ENCODE results near the gene PRSS38. TPM values are rescaled to one million over a fixed set of nuclear protein-coding genes. Genes with fewer than 3 reads are reported as not detected.

Gene PRSS38
- total RNA-seq, 2 donors from 2014 or later: not detected

DNA sequence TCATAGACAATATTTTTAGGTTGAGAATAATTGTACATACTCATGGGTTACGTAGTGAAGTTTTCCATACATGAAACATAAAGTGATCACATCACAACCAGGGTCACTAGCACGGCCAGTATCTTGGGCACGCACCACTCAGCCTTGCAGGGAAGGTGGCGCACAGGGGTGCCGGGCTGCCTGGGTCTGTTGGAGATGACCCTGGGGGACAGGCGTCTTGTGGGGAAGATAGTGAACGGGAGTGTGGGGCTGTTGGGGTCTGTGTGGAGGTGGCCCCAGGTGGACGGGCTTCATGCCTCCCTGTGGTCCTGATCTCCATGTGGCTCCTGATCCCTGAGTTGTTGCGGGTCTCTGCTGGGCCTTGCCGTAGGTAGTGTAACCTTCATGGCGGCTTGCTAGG lies 38.3 kb upstream of the PRSS38 start:
- intact Hi-C loops (cut with DNase I): no loop called here
- DNase-seq (ENCODE audit: low spot score): peak; percentile 58

DNA sequence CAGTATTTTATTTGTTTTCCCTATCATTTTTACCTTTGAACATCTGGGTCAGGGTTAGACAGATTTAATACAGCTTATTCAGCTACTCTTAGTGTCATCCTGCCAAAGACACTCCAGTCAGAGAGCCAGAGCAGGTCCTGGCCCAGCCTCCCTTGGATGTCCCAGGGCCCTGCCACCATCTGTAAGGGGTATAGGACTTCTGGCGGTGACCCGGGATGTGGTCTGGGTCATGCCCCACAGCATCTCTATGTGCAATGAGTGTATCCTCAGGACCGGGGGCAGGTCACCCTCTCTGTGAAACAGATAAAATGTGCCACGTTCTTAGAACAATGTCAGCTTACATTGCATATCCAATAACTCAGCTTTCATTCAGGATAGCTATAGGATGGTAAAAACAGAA lies 37.8 kb upstream of the PRSS38 start:
- intact Hi-C loops (cut with DNase I): no loop called here
- peak; percentile 48 for DNase-seq (ENCODE audit: low spot score)

DNA sequence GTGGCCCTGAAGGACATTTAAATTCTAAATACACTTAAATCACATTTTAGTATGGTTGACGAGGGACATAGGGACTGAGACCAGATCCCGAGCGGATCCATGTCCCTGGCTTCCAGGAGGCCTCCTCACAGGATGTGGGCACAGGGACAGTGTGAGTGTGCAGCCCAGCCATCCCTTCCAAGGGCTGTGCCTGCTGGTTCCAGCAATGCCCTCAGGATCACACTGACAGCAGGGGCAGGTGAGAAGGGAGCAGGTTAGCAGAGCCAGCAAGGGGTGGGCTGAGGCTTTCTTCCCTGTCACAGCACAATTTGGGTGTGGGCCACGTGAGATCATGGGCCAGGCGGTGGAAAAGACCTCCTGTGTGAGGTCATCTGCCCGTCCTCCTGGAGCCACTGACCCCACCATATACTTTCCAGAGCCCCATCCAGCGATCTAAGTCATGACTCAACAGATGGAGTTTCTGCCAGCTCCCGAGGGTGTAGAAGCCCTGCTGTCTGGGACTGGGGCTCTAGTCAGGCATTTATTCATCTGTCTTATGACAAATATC lies 37.0 kb upstream of the PRSS38 start:
- DNase-seq (ENCODE audit: low spot score): peak; percentile 82
- intact Hi-C loops (cut with DNase I): no loop called here

GRCh38 chr1:227779021-227779441 lies 36.4 kb upstream of the PRSS38 start:
- peak; percentile 77 for DNase-seq (ENCODE audit: low spot score)
- intact Hi-C loops (cut with DNase I): no loop called here

DNA sequence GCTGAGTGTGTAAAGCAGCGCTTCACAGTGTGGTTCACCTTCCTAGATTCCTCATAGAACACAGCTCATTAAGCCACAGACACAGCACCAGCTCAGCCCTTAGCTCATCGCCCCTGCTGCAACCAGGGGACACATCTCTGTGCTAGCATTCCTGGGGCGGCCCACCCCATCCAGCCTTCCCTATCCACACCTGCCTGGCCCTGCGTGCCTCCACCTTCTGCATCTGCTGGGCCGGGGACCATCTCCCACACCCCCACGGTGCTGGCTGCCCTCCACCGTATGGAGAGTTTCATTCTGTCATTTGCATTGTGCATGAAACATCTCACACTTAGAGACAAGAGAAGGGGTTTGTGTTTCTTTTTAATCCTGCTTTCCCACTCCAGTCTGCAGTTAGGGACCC lies 35.8 kb upstream of the PRSS38 start:
- DNase-seq (ENCODE audit: low spot score): peak; percentile 80
- intact Hi-C loops (cut with DNase I): no loop called here

DNA sequence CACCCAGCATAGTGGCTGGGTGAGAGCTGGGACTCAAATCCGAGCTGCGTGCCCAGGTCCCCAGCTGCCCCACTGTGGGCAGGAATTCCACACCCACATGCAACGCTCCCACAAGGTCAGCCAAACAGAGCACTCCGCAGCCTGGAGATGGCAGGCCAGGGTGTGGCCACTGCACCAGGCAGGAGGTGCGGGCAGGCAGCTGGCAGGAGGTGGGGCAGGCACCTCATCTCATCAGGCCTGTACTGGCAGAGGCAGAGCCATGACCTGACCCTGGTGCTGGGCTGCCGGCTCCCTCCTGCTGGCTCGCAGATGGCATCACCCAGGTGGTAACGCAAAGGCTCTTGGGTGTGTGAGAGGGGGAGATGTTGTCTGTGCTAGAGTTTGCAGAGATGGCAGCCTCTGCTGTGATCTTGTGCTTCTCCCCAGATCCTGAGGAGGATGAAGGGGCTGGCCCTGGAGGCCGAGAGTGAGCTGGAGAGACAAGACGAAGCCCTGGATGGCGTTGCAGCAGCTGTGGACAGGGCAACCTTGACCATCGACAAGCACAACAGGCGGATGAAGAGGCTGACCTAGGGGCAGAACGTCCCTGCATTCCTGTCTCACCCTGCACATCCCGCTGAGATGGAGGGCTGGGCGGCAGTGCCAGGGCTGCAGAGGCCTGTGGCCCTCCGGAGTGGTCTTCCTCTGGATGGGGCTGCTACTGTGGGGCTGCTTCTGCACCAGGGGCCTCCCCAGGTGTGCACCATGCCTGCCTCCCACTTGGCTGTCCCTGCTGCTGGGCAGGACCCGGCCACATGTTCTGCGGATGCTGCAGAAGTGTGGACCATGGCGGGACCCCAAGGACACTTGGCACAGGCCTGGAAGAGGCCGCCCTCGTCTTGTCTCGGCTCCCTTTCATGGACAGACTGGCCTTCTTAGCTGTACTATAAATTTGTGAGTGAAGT lies 35.1 kb upstream of the PRSS38 start:
- intact Hi-C loops (cut with DNase I): no loop called here
- DNase-seq (ENCODE audit: low spot score): peak; percentile 74

DNA sequence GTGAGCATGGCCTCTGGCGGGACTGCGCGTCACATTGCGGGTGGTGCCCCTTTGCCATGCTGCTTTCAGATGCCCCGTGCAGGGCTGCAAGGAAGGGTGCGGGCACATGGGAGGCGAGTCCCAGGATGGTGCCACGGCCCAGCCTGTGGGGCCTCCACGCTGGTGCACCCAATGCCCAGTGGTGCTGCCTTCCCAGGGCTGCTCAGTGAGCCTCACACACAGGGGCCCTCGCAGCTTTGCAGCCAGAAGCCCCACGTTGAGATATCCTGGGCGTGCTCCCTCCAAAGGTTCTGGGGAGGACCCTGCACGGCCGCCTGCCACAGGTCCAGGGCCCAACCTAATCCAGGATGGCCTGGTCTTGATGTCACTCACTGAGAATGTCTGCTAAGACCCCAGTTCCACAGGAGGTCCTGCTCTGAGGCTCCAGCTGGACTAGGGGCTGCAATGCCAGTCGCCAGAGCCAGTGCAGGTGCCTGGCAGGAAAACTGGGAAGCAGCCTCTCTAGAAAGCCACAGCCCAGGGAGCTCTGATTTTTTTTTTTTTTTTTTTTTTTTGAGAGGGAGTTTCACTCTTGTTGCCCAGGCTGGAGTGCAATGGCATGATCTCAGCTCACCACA lies 34.1 kb upstream of the PRSS38 start:
- intact Hi-C loops (cut with DNase I): no loop called here

DNA sequence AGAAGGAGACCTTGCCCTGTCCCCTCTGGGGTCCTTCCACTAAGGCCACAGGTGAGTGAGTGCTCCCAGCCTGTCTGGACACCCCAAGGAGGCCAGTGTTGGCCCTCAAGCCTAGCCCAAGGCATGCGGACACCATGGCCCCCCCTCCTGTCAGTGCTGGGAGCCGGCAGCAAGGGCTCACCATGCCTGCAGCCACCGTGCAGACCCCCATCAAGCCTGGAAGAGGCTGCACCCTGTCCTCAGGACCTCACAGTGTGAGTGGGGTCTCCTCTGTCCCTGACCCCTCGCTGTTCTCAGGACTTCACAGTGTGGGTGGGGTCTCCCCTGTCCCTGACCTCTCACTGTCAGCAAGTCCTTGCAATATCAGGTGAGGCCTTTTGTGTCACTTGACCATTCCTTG lies 33.2 kb upstream of the PRSS38 start:
- DNase-seq (ENCODE audit: low spot score): peak; percentile 57
- intact Hi-C loops (cut with DNase I): no loop called here

More for the DNA sequence above, 34.1 kb upstream of the PRSS38 start:
- DNase-seq (ENCODE audit: low spot score): peak; percentile 65

DNA sequence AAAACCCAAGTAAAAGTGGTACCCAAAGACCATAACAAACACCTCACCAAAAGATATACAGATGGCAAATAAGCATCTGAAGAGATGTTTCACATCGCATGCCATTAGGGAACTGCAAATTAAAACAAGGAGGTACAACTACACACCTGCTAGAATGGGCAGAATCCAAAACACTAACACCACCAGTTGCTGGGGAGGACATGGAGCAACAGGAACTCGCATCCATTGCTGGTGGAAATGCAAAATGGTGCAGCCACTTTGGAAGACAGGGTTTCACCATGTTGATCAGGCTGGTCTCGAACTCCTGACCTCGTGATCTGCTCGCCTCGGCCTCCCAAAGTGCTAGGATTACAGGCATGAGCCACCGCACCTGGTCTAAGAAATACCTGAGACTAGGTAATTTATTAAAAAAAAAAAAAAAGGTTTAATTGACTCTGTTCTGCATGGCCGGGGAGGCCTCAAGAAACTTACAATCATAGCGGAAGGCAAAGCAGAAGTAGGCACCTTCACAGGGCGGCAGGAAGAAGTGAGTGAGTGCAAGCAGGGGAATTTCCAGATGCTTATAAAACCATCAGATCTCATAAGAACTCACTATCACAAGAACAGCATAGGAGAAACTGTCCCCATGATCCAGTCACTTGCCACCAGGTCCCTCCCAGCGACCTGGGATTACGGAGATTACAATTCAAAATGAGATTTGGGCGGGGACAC lies 30.2 kb upstream of the PRSS38 start:
- intact Hi-C loops (cut with DNase I): no loop called here
- no peak for DNase-seq (ENCODE audit: low spot score)

GRCh38 chr1:227785805-227786671 lies 29.4 kb upstream of the PRSS38 start:
- DNase-seq (ENCODE audit: low spot score): no peak
- intact Hi-C loops (cut with DNase I): no loop called here

DNA sequence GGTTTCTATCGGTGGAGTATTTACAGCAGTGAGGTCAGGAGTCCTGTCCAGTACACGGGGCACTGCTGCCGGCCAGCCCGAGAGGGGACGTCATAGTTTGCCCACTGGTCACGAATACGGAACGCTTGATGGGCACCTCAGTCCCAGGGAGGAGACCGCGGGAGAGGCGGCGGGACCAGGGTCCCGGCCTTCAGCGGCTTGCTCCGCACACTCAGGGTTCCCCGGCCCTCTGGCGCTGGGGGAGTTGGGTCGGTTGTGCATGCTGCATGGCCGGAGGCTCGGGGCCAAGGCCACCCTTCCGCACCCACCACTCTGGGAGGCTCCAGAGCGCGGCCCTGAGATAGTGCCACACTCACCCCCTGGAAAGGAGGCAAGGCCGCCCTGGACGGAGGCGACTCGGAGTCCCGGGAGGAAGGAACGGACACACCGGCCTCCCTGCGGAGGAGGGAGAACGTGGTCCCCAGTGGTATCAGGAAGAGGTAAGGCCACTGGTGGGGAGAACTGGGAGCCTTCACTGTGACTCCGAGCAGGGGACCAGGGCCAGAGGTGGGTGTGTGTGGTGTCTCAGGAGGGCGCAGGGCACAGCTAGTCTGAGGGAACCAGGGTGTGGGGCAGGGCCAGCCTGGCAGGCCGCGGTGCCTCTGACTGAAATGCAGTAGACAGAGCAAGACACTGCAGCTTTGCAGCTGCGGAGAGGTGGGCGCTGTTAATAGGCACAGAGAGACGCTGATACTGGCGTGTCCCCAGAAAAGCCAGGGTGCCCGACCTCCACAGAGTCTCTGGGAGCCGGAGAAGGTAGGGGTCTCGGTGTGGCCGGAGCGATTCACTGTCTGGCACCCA lies 28.6 kb upstream of the PRSS38 start:
- intact Hi-C loops (cut with DNase I): no loop called here
- DNase-seq (ENCODE audit: low spot score): peak; percentile 79

DNA sequence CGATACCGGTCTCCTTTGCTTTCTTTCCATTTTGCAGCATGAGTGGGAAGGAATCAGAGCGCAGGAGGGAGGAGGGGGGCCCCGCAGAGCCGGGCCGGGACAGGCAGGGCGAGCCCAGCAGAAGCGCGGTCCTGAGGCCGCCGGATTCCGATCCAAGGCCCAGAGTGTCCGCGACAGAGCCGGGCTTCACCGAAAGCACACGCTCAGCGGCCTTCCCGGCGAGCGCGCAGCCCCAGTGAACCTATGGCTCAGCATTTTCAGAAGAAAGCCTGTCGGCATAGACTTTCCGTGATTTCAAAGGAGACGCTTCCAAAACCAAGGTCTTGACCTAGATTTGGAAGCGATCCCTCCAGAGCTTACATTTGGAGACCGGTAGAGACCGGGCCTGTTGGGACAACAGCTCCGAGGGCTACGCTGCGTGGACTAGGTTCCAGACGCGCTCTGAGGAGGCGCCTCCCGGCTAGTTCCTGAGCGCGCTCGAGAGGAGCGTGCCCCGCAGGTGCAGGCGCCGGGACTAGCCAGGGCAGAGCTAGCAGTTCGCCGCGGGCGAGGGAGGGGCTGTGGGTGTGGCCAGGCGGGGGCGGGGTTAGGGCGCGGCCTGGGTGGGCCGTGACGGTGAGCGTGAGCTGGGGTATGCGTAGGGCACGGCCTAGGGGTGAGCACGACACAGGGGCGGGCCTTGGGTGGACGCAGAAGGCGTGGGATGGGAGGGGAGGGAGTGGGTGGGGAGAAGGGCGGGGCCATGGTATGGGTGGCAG lies 27.8 kb upstream of the PRSS38 start:
- DNase-seq (ENCODE audit: low spot score): peak; percentile 96
- intact Hi-C loops (cut with DNase I): loop anchor here in 1 of 2 donors (1.0 kb wide), 1 partner anchor 31 kb away; no protein-coding TSS in a partner anchor

DNA sequence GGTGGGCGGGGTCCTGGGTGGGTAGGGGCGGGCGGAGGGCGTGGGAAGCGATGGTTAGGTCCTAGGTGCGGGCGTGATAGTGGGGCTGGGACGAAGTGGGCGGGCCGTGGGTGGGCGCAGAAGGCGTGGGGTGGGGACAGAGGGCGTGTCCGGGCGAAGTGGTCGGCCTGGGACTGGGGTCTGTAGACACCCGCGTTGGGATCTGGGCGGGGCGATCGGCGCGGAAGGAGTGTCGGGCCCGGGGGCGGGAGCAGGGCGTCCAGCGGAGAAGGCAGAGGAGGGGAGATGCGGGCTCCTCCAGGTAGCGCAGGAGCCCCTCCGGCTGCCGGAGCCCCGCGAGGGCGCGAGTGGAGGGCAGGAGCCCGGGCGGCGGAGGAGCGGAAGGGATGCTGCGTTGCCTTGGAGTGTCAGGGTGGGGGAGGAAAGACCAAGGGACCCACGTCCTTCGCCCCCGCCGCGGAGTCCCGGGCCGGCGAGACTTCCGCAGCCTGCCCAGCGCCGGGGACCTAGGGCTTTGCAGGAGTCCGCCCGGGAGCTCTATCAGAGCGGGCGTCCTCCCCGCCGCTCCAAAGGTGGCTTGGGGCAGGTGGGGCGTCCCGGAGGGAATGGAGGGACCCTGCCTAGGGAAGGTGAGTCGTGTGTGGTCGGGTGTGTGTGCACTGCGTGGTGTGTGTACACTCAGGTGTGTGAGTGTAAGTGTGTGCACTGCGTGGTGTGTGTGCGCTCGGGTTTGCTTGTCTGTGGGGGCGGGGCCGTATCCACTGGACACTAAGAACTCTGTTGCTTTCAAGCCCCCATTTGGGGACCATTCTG lies 27.0 kb upstream of the PRSS38 start:
- intact Hi-C loops (cut with DNase I): loop anchor here in 1 of 2 donors (1.0 kb wide), 1 partner anchor 30 kb away; no protein-coding TSS in a partner anchor
- DNase-seq (ENCODE audit: low spot score): peak; percentile 91

DNA sequence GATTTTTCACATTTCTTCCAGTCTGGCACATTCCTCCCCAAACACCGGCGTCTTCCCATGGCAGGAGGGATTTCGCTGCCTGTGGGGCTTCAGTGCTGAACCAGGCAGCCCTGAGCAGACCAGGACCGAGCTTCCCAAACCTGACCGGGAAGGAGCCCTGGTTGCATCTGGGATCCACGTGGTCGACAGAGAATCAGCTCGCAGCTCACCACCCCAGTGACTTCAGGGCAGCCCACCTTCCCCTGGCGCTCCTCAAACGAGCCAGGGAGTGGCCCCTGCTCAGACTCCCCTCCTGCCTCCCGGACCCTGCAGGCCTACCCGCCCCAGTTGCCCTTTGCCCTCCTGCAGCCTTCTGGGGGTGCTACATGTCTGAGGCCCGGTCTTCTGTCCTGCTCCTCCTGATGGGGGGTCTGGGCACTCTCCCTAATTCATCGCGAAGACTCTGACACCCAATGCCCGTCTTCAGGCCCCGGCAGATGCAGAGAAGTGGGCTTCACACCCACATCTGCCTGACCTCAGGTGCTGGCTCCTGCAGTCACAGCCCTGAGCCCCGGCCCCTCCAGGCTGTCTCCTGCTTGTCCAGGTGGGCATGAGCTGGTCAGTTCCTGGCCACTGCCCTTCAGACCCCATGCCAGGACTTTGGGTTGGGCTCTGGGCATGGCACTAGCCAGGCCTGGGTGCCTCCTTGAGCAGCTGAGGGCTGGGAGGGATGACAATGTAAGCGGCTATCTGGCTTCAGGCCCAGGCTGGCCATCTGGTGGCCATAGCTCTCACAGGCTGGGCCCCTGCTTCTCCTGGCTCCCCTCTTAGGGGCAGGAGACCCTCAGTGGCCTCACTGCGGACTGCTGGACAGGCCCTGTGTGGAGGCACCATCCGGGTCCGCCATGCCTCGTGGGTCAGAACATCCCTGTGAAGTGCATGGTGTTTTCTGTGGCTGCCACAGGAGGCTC lies 26.1 kb upstream of the PRSS38 start:
- peak; percentile 72 for DNase-seq (ENCODE audit: low spot score)

GRCh38 chr1:227790034-227790400 lies 25.5 kb upstream of the PRSS38 start:
- intact Hi-C loops (cut with DNase I): no loop called here
- DNase-seq (ENCODE audit: low spot score): no peak

More for the DNA sequence above, 26.1 kb upstream of the PRSS38 start:
- intact Hi-C loops (cut with DNase I): no loop called here
